HepG2 (cell line): ENCODE data around the gene PTPN22. TPM values are rescaled to one million over a fixed set of nuclear protein-coding genes. Genes with fewer than 3 reads are reported as not detected.
A peak's percentile ranks its signal among the peaks of the same experiment; 100 is the strongest.

Source experiments
- GFI1 ChIP-seq: sonication (generic); formaldehyde crosslinking; IDR thresholded peaks from 2 replicates; pipeline ENCODE4 v1.5.0; 2020; ENCODE audit warnings: missing genetic modification reagents, mild to moderate bottlenecking, borderline replicate concordance
- MXD4 ChIP-seq: IDR thresholded peaks from 2 replicates; pipeline ENCODE4 v1.6.1; 2016; ENCODE audit warnings: mild to moderate bottlenecking, missing biosample characterization, missing genetic modification reagents
- RFX1 ChIP-seq: fragments of 450-650 bp; IDR thresholded peaks from 2 replicates; pipeline ENCODE4 v1.6.1; 2017
- THAP11 ChIP-seq: IDR thresholded peaks from 2 replicates; pipeline ENCODE4 v1.6.1; 2016; ENCODE audit warnings: missing biosample characterization, missing genetic modification reagents
- ZFX ChIP-seq: sonication (generic); formaldehyde crosslinking; IDR thresholded peaks from 2 replicates; pipeline ENCODE4 v1.4.0; 2020; ENCODE audit warnings: mild to moderate bottlenecking, low read depth, missing genetic modification reagents, moderate library complexity
- ZMYM3 ChIP-seq: sonication (generic); formaldehyde crosslinking; IDR thresholded peaks from 2 replicates; pipeline ENCODE4 v1.5.1; 2020; ENCODE audit warnings: mild to moderate bottlenecking, missing genetic modification reagents
- ZNF124 ChIP-seq: sonication (generic); formaldehyde crosslinking; IDR thresholded peaks from 2 replicates; pipeline ENCODE4 v1.4.0; 2020; ENCODE audit warnings: missing genetic modification reagents
- ZNF337 ChIP-seq: sonication (generic); formaldehyde crosslinking; IDR thresholded peaks from 2 replicates; pipeline ENCODE4 v1.5.1; 2020; ENCODE audit warnings: missing genetic modification reagents, low read depth, mild to moderate bottlenecking, borderline replicate concordance
- ZNF567 ChIP-seq: sonication (generic); formaldehyde crosslinking; IDR thresholded peaks from 2 replicates; pipeline ENCODE4 v1.8.1; 2023; ENCODE audit warnings: mild to moderate bottlenecking, missing genetic modification reagents, borderline replicate concordance
- ZNF709 ChIP-seq: sonication (generic); formaldehyde crosslinking; IDR thresholded peaks from 2 replicates; pipeline ENCODE4 v1.5.0; 2020; ENCODE audit warnings: mild to moderate bottlenecking, missing genetic modification reagents
- polyA plus RNA-seq, 8 experiments: library from polyadenylated mRNA; depleted of rRNA in 3 of 8; stranded (reverse) in 7 of 8; unstranded in 1 of 8; fragments of >200 nt; fragmentation: Illumina TruSeq in 4 of 8; extraction: Trizol in 4 of 8; gene quantifications; 2 replicates each; pipeline versions ENCODE4 v1.2.1 to v1.2.3, GENCODE V29; 2011 to 2016; ENCODE audit warnings: low read depth in 4 of 8, missing spikeins in 1 of 8, mixed read lengths in 1 of 8; ENCODE audit not compliant: insufficient read depth in 1 of 8
- total RNA-seq, 5 experiments: library from RNA; depleted of rRNA; stranded (reverse); fragments of >200 nt; fragmentation: Illumina TruSeq; extraction: Trizol; gene quantifications; 2 replicates each; pipeline ENCODE4 v1.2.3, GENCODE V29; 2016; ENCODE audit warnings: low read depth in 1 of 5
- TF ChIP-seq, protein P1 (sequence below): sonication (generic); formaldehyde crosslinking; IDR thresholded peaks from 2 replicates; pipeline ENCODE4 v1.5.0; 2020; ENCODE audit warnings: mild to moderate bottlenecking, missing genetic modification reagents
- TF ChIP-seq, protein P2 (sequence below): sonication (generic); formaldehyde crosslinking; IDR thresholded peaks from 2 replicates; pipeline ENCODE4 v1.8.1; 2023; ENCODE audit warnings: missing genetic modification reagents, inconsistent platforms, borderline replicate concordance
- TF ChIP-seq, protein P3 (sequence below): sonication (generic); formaldehyde crosslinking; IDR thresholded peaks from 2 replicates; pipeline ENCODE4 v1.5.0; 2020; ENCODE audit warnings: mild to moderate bottlenecking, missing genetic modification reagents, borderline replicate concordance
- TF ChIP-seq, protein P4 (sequence below): sonication (generic); formaldehyde crosslinking; IDR thresholded peaks from 2 replicates; pipeline ENCODE4 v1.4.0; 2020; ENCODE audit warnings: missing genetic modification reagents, borderline replicate concordance
- TF ChIP-seq, protein P5 (sequence below): IDR thresholded peaks from 2 replicates; pipeline ENCODE4 v1.6.1; 2016; ENCODE audit warnings: low read depth
- TF ChIP-seq, protein P6 (sequence below): sonication (generic); formaldehyde crosslinking; IDR thresholded peaks from 2 replicates; pipeline ENCODE4 v1.5.1; 2020; ENCODE audit warnings: missing genetic modification reagents, mild to moderate bottlenecking, borderline replicate concordance

Gene PTPN22
- total and polyA plus RNA-seq, 2 of the 13 experiments (the other 11 are each of a cell fraction or from before 2014, with no cell fraction given), result not detected

DNA sequence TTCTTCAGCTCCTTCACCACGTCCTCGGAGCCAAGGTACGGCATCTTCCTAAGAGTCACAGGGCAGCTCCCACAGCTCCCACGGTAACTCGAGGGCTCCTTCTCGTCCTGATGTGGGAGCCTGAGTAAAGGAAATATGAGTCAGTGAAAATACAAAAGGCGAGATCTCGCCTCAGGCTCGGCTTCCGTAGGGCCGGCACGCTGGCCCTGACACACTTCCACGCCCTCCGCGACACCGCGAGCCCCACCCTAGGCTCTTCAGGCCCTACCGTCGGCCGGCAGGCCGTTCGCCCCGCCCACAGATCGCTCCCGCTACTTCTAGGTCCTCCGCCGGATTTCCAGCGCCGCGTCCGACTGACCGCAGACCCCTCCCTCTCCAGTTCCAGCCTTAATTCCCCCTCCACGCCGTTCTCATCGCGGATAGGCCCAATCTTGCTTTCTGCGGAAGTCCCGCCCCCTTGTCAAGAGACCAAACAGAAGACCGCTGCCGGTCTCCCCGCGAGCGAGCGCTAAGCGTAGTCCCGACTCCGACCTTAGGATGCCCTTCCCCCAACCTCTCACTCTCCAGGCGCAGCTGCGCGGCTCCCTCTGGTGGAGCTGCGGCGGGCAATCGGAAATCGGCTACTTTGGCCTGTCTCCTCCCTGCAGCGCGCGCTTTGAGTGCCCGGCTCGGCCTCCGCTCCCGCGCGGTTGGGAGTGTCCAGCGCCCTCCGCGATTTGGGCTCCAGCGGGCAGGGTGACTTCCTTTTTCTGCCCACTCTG, 33.3 kb upstream of the PTPN22 start, which contains the start of the genes AP4B1 and DCLRE1B (continued):
- TF ChIP-seq, protein P1, sequence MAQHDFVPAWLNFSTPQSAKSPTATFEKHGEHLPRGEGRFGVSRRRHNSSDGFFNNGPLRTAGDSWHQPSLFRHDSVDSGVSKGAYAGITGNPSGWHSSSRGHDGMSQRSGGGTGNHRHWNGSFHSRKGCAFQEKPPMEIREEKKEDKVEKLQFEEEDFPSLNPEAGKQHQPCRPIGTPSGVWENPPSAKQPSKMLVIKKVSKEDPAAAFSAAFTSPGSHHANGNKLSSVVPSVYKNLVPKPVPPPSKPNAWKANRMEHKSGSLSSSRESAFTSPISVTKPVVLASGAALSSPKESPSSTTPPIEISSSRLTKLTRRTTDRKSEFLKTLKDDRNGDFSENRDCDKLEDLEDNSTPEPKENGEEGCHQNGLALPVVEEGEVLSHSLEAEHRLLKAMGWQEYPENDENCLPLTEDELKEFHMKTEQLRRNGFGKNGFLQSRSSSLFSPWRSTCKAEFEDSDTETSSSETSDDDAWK (CRISPR knock-in tag), result no peak
- TF ChIP-seq ZNF567 (CRISPR knock-in tag) (0 out of 2 replicates have a peak, but pooled peaks have one; percentile 12), ZNF124 (CRISPR knock-in tag) (no peak), ZMYM3 (CRISPR knock-in tag) (peak; percentile 65; the same call in 1 of the 2 replicates), ZNF709 (peak; percentile 43; the same call in 1 of the 2 replicates), RFX1 (no peak), MXD4 (peak; percentile 91), ZNF337 (CRISPR knock-in tag) (peak; percentile 88; the same call in 1 of the 2 replicates), THAP11 (CRISPR knock-in tag) (peak; percentile 92), ZFX (CRISPR knock-in tag) (peak; percentile 91), GFI1 (CRISPR knock-in tag) (peak; percentile 81)
- TF ChIP-seq, protein P2, sequence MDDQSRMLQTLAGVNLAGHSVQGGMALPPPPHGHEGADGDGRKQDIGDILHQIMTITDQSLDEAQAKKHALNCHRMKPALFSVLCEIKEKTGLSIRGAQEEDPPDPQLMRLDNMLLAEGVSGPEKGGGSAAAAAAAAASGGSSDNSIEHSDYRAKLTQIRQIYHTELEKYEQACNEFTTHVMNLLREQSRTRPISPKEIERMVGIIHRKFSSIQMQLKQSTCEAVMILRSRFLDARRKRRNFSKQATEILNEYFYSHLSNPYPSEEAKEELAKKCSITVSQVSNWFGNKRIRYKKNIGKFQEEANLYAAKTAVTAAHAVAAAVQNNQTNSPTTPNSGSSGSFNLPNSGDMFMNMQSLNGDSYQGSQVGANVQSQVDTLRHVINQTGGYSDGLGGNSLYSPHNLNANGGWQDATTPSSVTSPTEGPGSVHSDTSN (CRISPR knock-in tag), result 0 out of 2 replicates have a peak, but pooled peaks have one; percentile 45
- TF ChIP-seq, protein P3, sequence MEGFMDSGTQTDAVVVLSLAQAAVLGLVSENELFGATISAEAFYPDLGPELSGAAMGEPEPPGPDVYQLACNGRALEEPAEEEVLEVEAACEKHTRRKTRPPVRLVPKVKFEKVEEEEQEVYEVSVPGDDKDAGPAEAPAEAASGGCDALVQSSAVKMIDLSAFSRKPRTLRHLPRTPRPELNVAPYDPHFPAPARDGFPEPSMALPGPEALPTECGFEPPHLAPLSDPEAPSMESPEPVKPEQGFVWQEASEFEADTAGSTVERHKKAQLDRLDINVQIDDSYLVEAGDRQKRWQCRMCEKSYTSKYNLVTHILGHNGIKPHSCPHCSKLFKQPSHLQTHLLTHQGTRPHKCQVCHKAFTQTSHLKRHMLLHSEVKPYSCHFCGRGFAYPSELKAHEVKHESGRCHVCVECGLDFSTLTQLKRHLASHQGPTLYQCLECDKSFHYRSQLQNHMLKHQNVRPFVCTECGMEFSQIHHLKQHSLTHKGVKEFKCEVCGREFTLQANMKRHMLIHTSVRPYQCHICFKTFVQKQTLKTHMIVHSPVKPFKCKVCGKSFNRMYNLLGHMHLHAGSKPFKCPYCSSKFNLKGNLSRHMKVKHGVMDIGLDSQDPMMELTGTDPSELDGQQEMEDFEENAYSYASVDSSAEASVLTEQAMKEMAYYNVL (CRISPR knock-in tag), result peak; percentile 67
- TF ChIP-seq, protein P4, sequence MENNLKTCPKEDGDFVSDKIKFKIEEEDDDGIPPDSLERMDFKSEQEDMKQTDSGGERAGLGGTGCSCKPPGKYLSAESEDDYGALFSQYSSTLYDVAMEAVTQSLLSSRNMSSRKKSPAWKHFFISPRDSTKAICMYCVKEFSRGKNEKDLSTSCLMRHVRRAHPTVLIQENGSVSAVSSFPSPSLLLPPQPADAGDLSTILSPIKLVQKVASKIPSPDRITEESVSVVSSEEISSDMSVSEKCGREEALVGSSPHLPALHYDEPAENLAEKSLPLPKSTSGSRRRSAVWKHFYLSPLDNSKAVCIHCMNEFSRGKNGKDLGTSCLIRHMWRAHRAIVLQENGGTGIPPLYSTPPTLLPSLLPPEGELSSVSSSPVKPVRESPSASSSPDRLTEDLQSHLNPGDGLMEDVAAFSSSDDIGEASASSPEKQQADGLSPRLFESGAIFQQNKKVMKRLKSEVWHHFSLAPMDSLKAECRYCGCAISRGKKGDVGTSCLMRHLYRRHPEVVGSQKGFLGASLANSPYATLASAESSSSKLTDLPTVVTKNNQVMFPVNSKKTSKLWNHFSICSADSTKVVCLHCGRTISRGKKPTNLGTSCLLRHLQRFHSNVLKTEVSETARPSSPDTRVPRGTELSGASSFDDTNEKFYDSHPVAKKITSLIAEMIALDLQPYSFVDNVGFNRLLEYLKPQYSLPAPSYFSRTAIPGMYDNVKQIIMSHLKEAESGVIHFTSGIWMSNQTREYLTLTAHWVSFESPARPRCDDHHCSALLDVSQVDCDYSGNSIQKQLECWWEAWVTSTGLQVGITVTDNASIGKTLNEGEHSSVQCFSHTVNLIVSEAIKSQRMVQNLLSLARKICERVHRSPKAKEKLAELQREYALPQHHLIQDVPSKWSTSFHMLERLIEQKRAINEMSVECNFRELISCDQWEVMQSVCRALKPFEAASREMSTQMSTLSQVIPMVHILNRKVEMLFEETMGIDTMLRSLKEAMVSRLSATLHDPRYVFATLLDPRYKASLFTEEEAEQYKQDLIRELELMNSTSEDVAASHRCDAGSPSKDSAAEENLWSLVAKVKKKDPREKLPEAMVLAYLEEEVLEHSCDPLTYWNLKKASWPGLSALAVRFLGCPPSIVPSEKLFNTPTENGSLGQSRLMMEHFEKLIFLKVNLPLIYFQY (CRISPR knock-in tag), result no peak
- TF ChIP-seq, protein P5, sequence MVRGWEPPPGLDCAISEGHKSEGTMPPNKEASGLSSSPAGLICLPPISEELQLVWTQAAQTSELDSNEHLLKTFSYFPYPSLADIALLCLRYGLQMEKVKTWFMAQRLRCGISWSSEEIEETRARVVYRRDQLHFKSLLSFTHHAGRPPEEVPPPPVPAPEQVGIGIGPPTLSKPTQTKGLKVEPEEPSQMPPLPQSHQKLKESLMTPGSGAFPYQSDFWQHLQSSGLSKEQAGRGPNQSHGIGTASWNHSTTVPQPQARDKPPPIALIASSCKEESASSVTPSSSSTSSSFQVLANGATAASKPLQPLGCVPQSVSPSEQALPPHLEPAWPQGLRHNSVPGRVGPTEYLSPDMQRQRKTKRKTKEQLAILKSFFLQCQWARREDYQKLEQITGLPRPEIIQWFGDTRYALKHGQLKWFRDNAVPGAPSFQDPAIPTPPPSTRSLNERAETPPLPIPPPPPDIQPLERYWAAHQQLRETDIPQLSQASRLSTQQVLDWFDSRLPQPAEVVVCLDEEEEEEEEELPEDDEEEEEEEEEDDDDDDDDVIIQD (CRISPR knock-in tag), result peak; percentile 78
- TF ChIP-seq, protein P6, sequence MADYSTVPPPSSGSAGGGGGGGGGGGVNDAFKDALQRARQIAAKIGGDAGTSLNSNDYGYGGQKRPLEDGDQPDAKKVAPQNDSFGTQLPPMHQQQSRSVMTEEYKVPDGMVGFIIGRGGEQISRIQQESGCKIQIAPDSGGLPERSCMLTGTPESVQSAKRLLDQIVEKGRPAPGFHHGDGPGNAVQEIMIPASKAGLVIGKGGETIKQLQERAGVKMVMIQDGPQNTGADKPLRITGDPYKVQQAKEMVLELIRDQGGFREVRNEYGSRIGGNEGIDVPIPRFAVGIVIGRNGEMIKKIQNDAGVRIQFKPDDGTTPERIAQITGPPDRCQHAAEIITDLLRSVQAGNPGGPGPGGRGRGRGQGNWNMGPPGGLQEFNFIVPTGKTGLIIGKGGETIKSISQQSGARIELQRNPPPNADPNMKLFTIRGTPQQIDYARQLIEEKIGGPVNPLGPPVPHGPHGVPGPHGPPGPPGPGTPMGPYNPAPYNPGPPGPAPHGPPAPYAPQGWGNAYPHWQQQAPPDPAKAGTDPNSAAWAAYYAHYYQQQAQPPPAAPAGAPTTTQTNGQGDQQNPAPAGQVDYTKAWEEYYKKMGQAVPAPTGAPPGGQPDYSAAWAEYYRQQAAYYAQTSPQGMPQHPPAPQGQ (CRISPR knock-in tag), result no peak
